Loucy (cell line): ENCODE results near the gene DUSP23.

Experiments used
- H2AFZ ChIP-seq: fragments of 200-600 bp; sonication (generic); 2 replicates; pipeline ENCODE4 v1.6.0; 2016; ENCODE audit warnings: antibody characterized with exemption, mild to moderate bottlenecking, low read length, moderate library complexity
- H3F3A ChIP-seq: fragments of 200-600 bp; 2 replicates; pipeline ENCODE4 v1.6.0; 2016; ENCODE audit warnings: antibody characterized with exemption, low read depth, mild to moderate bottlenecking
- H3K27me3 ChIP-seq: fragments of 200-600 bp; sonication (generic); 2 replicates; pipeline ENCODE4 v1.6.1; 2014; ENCODE audit warnings: low read length, mild to moderate bottlenecking; ENCODE audit not compliant: insufficient read depth, poor library complexity, severe bottlenecking
- H3K36me3 ChIP-seq: fragments of 200-600 bp; sonication (generic); 2 replicates; pipeline ENCODE4 v1.6.1; 2016; ENCODE audit warnings: low read length; ENCODE audit not compliant: insufficient read depth
- H3K4me1 ChIP-seq: fragments of 200-600 bp; sonication (generic); 2 replicates; pipeline ENCODE4 v1.5.1; 2014; ENCODE audit warnings: low read length, mild to moderate bottlenecking; ENCODE audit not compliant: insufficient read depth, poor library complexity, severe bottlenecking
- H3K4me2 ChIP-seq: fragments of 200-600 bp; sonication (generic); 2 replicates; pipeline ENCODE4 v1.6.0; 2014; ENCODE audit warnings: antibody characterized with exemption, low read length, low read depth, mild to moderate bottlenecking; ENCODE audit not compliant: poor library complexity, severe bottlenecking
- H3K4me3 ChIP-seq: fragments of 200-600 bp; sonication (generic); 2 replicates; pipeline ENCODE4 v1.5.1; 2014; ENCODE audit warnings: low read length, mild to moderate bottlenecking, mixed read lengths; ENCODE audit not compliant: poor library complexity, severe bottlenecking
- H3K79me2 ChIP-seq: fragments of 200-600 bp; sonication (generic); 2 replicates; pipeline ENCODE4 v1.6.1; 2014; ENCODE audit warnings: low read length; ENCODE audit not compliant: insufficient read depth
- H3K9ac ChIP-seq: fragments of 200-600 bp; sonication (generic); 2 replicates; pipeline ENCODE4 v1.6.0; 2014; ENCODE audit warnings: mild to moderate bottlenecking, low read depth, low read length, moderate library complexity; ENCODE audit not compliant: poor library complexity, severe bottlenecking
- H3K9me2 ChIP-seq: fragments of 200-600 bp; sonication (generic); replicated peaks from 2 replicates; pipeline ENCODE4 v1.6.1; 2016; ENCODE audit warnings: low read depth, low read length, mixed read lengths
- H3K9me3 ChIP-seq: fragments of 200-600 bp; sonication (generic); 2 replicates; pipeline ENCODE4 v1.6.1; 2014; ENCODE audit warnings: mild to moderate bottlenecking, antibody characterized with exemption, low read length, low read depth; ENCODE audit not compliant: insufficient read depth
- H4K20me1 ChIP-seq: fragments of 200-600 bp; sonication (generic); 2 replicates; pipeline ENCODE4 v1.6.0; 2014; ENCODE audit warnings: antibody characterized with exemption, low read length, mild to moderate bottlenecking; ENCODE audit not compliant: insufficient read depth, poor library complexity, severe bottlenecking
- EZH2phosphoT487 ChIP-seq: fragments of 200-600 bp; IDR thresholded peaks from 2 replicates; pipeline ENCODE4 v1.6.1; 2018; ENCODE audit warnings: antibody characterized with exemption, mild to moderate bottlenecking, moderate library complexity, borderline replicate concordance
- TF ChIP-seq, protein P1 (sequence below): fragments of 200-600 bp; sonication (generic); conservative IDR thresholded peaks from 2 replicates; pipeline ENCODE4 v1.5.1; 2014; ENCODE audit warnings: mild to moderate bottlenecking, antibody characterized with exemption, low read length

Gene DUSP23

DNA sequence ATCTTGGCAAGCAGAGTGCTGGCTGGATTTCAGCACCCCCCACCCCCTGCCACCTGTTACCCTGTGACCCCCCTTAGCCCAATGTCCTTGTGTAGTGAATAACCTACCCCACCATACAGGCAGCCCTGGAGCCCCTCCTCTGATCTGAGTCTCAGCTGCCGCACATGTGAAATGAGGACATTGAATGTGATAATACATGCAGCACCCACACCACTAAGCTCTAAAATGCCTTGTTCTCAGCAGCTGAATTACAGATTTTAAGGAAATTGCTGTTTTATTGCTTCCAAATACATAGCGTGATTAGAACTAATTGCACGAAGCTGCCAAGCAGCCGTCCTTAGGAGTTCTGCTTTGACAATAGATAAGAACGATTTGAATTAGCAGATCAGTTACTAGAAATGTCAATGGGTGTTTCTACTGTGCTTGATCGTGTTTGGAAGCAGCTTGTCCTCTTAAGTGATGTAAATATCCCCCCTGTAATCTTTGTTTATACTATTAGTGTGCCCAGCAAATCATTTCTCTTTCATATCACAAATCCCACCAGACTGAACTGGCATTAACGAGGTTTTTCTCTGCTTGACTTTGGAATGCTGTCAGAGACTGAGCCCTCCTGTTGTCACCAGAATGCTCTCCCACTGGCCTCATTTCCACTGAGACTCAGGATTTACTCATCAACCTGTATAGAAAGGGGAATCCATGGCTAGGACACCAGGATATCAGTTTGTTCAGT is 50.8 kb downstream of the DUSP23 start:
- Histone ChIP-seq H4K20me1 (no peaks in the 10 kb centered on the region), H2AFZ (no peak overlapping the region), H3K36me3 (no peaks in the 10 kb centered on the region), H3K79me2 (no peaks in the 10 kb centered on the region), H3K27me3 (no peaks in the 10 kb centered on the region), H3K4me3 (no peak overlapping the region), H3K4me2 (no peak overlapping the region), H3K9ac (no peak overlapping the region), H3K9me3 (no peaks in the 10 kb centered on the region), H3F3A (no peaks in the 10 kb centered on the region), H3K9me2 (no peaks in the 10 kb centered on the region), H3K4me1 (peaks cover 15% of the 10 kb centered on the region)
- TF ChIP-seq, protein P1, sequence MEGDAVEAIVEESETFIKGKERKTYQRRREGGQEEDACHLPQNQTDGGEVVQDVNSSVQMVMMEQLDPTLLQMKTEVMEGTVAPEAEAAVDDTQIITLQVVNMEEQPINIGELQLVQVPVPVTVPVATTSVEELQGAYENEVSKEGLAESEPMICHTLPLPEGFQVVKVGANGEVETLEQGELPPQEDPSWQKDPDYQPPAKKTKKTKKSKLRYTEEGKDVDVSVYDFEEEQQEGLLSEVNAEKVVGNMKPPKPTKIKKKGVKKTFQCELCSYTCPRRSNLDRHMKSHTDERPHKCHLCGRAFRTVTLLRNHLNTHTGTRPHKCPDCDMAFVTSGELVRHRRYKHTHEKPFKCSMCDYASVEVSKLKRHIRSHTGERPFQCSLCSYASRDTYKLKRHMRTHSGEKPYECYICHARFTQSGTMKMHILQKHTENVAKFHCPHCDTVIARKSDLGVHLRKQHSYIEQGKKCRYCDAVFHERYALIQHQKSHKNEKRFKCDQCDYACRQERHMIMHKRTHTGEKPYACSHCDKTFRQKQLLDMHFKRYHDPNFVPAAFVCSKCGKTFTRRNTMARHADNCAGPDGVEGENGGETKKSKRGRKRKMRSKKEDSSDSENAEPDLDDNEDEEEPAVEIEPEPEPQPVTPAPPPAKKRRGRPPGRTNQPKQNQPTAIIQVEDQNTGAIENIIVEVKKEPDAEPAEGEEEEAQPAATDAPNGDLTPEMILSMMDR: no peak
- TF ChIP-seq EZH2phosphoT487: no peak
